Stimulated activated CD8-positive, alpha-beta memory T cell treated with anti-CD3 and anti-CD28 coated beads, Interleukin-4, amount 100 ng/mL, for 24 hours (primary cell): ENCODE measurements around the gene PROSER3.
"Not testable (repeated sequence)": the region's sequence is repeated elsewhere in the genome, so short reads cannot be mapped to it uniquely, and the experiment has no call there.

ENCODE experiments used
- DNase-seq: peaks from one replicate; pipeline ENCODE4 v3.0.0-alpha.2; 2020; ENCODE audit warnings: low read depth

PROSER3 gene

DNA sequence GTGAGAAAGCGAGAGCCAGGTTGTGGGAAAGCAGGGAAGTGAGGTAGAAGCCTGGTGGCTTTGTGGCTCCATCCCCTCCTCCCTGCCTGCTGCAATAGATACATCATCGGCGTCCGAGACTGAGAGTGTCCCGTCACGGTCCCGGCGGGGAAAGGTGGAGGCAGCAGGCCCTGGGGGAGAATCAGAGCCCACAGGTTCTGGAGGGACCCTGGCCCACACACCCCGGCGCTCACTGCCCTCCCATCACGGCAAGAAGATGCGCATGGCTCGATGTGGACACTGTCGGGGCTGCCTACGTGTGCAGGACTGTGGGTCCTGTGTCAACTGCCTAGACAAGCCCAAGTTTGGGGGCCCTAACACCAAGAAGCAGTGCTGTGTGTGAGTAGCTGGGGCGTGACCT, 35.1 kb upstream of the PROSER3 start:
- no peak for DNase-seq

GRCh38 chr19:35723671-35724070, 34.3 kb upstream of the PROSER3 start:
- DNase-seq: no peak

DNA sequence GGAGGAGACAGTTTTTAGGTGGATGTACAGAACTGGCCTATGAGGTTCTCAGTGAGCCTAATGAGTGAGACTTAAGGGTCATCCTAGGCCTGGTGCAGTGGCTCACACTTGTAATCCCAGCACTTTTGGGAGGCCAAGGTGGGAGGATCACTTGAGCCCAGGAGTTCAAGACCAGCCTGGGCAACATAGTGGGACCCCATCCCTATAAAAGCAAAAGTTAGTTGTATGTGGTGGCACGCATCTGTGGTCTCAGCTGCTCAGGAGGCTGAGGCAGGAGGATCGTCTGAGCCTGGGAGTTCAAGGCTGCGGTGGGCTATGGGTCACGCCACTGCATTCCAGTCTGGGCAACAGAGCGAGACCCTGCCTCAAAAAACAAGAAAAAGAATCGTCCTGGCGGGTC, 33.8 kb upstream of the PROSER3 start:
- DNase-seq: not testable (repeated sequence)

- no peak for DNase-seq
These were observed 33.4 kb upstream of the PROSER3 start for GRCh38 chr19:35724560-35724959.

DNA sequence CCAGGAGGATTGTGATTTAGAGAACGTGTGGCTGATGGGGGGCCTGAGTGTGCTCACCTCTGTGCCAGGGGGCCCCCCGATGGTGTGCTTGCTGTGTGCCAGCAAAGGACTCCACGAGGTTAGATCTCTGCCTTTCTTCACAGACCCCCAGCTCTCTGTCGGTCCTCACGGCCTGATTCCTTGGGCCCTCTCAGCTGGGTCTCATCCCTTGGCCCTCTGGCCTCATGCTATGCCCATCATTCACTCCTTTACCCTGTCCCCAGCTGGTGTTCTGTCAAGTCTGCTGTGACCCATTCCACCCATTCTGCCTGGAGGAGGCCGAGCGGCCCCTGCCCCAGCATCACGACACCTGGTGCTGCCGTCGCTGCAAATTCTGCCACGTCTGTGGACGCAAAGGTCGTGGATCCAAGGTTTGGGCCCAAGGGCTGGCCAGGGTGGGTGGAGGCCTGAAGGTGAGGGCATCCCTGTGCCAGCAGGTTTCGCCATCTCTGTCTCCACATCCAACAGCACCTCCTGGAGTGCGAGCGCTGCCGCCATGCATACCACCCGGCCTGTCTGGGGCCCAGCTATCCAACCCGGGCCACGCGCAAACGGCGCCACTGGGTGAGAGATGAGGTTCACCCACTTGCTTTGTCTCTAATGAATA, 32.6 kb upstream of the PROSER3 start:
- DNase-seq: no peak

DNA sequence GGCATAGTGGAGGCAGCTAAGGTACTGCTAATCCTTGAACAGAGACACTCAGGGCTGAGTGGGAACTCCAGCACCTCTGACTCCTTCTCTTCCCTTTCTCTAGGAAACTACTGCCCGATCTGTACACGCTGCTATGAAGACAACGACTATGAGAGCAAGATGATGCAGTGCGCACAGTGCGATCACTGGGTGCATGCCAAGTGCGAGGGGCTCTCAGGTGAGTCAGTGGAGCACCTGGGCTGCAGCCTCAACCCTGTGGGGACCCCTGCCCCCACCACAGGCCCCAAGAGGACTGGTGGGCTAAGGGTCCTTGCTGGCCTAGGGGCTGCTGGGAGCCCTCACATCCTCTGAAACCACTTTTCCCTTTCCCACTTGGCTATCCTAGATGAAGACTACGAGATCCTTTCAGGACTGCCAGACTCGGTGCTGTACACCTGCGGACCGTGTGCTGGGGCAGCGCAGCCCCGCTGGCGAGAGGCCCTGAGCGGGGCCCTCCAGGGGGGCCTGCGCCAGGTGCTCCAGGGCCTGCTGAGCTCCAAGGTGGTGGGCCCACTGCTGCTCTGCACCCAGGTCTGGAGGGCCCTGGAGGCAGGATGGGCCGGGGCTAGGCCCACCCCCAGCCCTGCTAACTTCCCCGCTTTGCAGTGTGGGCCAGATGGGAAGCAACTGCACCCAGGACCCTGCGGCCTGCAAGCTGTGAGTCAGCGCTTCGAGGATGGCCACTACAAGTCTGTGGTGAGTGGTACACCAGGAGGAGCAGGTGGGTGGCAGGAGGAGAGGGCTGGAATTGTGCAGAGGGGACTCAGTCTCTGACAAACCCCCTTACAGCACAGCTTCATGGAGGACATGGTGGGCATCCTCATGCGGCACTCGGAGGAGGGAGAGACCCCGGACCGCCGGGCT, 30.7 kb upstream of the PROSER3 start:
- no peak for DNase-seq

GRCh38 chr19:35727956-35728706, 29.8 kb upstream of the PROSER3 start:
- DNase-seq: no peak

DNA sequence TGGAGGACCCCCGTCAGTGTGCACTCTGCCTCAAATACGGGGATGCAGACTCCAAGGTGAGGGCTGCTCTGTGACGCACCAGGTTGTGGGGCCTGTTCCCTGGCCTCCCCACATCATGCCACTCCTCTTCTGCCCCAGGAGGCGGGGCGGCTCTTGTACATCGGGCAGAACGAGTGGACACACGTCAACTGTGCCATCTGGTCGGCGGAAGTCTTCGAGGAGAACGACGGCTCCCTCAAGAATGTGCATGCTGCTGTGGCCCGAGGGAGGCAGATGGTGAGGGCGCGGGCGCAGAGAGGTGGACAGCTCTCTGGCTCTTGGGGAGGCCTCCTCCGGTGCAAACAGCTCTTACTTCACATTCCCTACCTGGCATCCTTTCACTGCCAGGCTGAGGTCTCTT, 29.0 kb upstream of the PROSER3 start:
- no peak for DNase-seq

DNA sequence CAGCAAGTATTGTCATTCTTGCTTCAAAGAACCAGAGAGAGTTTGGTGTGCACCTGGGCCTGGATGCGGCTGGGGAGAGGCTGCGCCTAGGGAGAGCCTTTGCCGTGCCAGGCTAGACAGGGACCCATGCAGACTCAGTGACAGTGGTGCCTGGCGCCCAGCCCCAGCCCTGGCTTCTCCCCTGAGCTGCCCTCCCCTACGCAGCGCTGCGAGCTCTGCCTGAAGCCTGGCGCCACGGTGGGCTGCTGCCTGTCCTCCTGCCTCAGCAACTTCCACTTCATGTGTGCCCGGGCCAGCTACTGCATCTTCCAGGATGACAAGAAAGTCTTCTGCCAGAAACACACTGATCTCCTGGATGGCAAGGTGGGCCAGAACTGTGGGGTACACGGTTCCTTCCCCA, 28.2 kb upstream of the PROSER3 start:
- DNase-seq: no peak

DNA sequence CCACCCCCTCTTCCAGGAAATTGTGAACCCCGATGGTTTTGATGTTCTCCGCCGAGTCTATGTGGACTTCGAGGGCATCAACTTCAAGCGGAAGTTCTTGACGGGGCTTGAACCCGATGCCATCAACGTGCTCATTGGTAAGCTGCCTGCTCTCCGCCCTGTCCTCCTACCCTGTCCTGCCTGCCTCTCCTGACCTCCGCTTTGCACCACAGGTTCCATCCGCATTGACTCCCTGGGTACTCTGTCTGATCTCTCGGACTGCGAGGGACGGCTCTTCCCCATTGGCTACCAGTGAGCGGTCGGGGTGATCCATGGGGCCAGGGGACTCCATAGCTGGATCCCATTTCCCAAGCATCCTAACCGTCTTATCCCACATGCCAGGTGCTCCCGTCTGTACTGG, 27.6 kb upstream of the PROSER3 start:
- no peak for DNase-seq

DNA sequence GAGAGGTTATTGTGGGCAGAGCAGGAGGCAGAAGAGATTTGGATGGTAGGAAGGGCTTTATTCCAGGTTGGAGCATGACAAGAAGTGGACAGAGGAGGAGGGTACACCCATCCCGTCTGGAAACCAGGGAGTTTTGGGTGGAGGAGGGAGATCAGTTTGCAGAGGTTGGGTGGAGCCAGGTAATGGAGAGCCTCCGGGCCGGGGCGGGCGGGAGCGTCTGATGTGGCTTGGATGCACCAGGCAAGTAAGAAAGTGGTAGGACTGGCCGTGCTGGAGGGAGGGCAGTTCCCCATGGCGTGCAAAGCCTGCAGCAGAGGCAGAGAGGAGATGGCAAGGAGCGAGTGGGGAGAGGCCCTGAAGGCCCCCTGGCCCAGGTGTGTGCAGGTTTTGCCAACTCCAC, 26.6 kb upstream of the PROSER3 start:
- no peak for DNase-seq

DNA sequence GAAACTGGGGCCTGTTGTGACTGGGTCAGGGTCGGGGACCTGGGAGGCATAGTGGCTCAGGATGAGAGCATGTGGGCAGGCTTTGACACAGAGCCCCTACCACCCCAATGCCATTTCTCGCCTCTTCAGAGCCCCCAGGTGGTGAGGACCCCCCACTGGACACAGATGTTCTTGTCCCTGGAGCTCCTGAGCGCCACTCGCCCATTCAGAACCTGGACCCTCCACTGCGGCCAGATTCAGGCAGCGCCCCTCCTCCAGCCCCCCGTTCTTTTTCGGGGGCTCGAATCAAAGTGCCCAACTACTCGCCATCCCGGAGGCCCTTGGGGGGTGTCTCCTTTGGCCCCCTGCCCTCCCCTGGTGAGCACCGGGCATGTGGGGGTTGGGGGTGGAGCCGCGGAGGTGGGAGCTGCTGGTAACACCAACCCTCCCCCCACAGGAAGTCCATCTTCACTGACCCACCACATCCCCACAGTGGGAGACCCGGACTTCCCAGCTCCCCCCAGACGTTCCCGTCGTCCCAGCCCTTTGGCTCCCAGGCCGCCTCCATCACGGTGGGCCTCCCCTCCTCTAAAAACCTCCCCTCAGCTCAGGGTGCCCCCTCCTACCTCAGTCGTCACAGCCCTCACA, 26.1 kb upstream of the PROSER3 start:
- DNase-seq: no peak

- DNase-seq: no peak
These were observed 25.3 kb upstream of the PROSER3 start for GRCh38 chr19:35732540-35733179.

DNA sequence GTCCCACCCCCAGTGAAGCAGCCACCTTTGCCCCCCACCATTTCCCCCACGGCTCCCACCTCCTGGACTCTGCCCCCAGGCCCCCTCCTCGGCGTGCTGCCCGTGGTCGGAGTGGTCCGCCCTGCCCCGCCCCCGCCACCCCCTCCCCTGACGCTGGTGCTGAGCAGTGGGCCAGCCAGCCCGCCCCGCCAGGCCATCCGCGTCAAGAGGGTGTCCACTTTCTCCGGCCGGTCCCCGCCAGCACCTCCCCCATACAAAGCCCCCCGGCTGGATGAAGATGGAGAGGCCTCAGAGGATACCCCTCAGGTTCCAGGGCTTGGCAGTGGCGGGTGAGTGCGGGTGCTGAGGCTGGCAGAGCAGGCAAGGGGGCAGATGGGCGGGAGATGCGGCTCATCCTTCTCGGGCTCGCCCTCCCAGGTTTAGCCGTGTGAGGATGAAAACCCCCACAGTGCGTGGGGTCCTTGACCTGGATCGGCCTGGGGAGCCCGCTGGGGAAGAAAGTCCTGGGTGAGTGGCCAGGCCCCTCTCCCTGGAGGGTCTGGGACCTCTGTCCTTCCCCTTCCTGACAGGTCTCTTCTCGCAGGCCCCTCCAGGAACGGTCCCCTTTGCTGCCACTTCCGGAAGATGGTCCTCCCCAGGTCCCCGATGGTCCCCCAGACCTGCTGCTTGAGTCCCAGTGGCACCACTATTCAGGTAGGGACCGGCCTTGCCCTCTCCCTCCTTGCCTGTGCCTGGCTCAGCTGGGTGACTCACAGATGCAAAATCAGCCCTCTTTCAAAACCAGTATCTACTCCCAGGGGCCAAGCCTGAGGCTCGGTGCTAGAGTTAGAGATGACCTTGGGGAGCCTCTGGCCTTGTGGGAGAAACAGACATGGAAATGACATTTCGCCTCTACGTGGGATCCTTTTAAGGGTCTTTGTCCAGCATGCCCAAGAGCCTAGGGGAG, 24.5 kb upstream of the PROSER3 start:
- no peak for DNase-seq

DNA sequence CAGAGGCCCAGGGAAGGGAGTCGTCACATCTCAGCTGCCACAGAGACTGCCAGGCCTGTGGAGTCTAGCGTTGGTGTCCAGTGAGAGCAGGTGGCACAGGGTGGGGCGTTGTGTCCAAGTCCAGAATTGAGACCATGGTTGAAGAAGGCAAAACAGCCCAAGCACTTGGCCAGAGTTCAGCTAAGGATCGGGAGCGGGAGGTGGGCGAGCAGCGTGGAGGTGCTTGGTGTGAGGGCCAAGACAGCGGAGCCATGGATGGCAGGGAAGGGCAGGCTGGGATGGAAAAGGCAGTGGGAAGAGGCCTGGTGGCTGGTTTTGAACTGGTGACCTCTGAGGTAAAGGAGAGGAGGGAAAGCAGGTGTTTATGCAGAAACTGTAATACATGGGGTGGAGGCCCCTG, 23.7 kb upstream of the PROSER3 start:
- DNase-seq: no peak

GRCh38 chr19:35734889-35735288, 23.1 kb upstream of the PROSER3 start:
- no peak for DNase-seq

DNA sequence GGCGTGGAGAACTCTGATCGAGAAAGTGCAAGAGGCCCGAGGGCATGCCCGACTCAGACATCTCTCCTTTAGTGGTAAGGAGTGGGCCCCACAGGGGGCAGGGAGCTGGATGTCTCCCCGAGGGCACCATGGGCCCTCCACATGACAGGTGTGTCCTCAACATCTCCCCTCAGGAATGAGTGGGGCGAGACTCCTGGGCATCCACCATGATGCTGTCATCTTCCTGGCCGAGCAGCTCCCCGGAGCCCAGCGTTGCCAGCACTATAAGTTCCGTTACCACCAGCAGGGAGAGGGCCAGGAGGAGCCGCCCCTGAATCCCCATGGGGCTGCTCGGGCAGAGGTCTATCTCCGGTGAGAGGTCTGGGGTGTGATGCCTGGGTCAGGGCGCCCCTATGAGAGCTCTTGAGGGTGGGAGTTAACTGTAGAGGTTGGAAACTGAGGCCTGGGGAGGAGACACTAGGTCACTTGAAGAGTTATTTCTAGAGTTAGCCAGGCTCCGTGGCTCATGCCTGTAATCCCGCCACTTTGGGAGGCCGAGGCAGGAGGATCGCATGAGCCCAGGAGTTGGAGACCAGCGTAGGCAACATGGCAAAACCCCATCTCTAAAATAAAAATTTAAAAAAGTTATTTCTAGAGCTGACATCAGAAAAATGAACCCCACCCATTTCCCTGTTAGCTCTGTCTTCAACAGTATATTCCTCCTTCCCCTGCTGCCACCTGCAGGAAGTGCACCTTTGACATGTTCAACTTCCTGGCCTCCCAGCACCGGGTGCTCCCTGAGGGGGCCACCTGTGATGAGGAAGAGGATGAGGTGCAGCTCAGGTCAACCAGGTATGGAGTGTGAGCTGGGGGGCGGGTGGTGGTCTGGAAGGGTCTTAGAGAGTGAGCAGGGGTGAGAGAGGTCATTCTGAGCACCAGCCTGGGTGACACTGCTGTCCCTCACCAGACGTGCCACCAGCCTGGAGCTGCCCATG, 20.8 kb upstream of the PROSER3 start:
- DNase-seq: no peak

- DNase-seq: no peak
These were observed 19.7 kb upstream of the PROSER3 start for GRCh38 chr19:35738021-35738886.

DNA sequence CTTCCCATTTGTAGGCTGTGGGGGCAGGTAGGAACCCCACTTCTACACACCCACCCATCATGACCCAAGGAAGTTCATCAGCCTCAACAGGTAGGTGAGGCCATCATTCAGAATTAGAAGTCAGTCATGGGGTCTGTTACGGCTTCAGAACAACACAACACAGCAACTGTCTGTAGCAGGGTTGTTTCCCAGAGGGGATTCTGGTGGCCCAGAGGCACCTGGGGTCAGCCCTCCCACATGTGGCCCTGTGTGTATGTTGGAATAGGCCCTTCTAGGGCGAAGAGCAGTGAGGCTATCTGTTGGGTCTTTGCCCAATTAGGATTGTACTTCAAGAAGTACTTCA, 19.1 kb upstream of the PROSER3 start:
- no peak for DNase-seq
